GM03348 (cell line): ENCODE measurements around the gene ATAD3B.
"Not testable (repeated sequence)": the region's sequence is repeated elsewhere in the genome, so short reads cannot be mapped to it uniquely, and the experiment has no call there.

ENCODE experiments used
- DNase-seq: peaks from one replicate; pipeline ENCODE4 v3.0.0; 2012; ENCODE audit warnings: low spot score

The ATAD3B gene

GRCh38 chr1:1481811-1482210 is 10.2 kb downstream of the ATAD3B start:
- not testable (repeated sequence) for DNase-seq

- DNase-seq, result no peak
Observed at GRCh38 chr1:1482856-1483255, 11.3 kb downstream of the ATAD3B start.

DNA sequence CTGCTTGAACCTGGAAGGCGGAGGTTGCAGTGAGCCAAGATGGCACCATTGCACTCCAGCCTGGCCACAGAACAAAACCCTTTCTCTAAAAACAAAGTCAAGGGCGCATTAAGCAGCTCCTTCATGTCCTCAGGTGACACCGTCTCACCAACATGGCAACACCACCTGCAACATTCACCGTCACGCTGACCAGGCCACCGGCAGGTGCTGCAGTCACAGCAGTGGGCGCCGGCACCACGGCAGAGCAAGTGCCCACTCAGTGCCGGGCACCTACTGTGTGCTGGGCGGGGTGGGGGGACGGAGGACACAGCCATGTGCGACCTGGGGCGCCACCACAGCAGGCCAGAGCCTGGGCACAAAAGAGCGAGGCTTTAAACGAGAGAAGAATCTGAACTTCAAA is 12.1 kb downstream of the ATAD3B start:
- DNase-seq, result no peak

DNA sequence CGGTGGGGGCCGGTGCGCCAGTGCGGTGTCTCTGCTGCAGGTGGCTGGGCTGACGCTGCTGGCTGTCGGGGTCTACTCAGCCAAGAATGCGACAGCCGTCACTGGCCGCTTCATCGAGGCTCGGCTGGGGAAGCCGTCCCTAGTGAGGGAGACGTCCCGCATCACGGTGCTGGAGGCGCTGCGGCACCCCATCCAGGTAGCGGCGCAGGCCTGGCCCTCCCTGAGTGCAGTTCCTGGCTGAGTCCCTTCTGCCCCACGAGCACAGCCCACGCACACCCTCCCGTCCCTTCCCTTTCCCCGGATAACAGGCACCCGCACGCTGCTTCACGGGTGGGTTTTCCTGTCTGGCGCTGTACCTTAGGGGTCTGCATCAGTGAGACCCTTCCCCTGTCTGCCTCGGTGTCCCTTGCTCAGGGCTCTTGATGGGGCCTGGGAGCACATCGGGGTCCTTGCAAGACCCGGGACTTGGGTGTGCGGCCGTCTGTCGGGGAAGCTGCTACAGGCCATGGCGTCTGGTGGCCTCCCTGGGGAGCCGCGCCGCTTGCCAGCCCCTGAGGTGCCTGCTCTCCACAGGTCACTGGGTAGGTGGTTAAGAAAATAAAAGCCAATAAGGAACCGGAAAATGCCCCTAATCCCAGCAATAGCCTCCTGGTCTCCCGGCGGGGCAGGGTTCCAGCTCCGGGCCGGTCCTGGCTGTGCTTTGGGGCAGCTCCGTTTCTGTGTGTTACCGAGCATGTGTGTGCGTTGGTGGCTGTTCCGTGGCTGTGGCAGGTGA is 13.6 kb downstream of the ATAD3B start:
- DNase-seq, result not testable (repeated sequence)

DNA sequence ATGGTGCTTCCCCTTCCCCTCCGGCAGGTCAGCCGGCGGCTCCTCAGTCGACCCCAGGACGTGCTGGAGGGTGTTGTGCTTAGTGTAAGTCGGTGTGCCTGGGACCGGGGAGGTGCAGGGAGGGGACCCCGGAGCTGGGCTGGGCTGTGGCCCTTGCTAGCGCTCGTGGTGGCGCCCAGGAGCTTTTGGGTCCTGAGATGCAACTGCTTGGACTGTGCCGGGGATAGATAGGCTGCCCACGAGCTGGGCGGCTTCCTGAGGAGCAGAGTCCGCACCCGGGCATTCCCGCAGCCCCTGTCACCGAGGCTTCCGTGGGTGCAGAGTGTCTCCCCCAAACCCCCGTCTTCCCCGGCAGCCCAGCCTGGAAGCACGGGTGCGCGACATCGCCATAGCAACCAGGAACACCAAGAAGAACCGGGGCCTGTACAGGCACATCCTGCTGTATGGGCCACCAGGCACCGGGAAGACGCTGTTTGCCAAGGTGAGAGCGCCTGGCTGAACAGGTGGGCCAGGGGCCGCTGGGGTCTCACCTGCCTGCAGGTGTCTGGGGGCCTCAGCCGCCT is 14.3 kb downstream of the ATAD3B start:
- DNase-seq, result not testable (repeated sequence)

DNA sequence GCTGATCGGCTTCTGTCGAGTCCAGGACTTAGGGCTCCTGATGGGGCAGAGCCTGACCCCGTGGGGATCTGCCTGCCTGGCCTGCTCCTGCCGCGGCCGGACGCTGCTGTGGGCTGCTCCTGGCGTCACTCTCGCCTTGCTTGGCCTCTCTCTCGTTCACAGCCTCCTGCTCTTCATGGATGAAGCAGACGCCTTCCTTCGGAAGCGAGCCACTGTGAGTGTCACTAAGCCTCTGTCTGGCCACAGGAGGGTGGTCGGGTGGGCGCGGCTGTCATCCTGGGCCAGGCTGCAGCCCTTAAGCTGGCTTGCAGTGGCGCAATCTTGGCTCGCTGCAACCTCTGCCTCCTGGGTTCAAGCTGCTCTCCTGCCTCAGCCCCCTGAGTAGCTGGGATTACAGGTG is 16.1 kb downstream of the ATAD3B start:
- DNase-seq, result no peak

DNA sequence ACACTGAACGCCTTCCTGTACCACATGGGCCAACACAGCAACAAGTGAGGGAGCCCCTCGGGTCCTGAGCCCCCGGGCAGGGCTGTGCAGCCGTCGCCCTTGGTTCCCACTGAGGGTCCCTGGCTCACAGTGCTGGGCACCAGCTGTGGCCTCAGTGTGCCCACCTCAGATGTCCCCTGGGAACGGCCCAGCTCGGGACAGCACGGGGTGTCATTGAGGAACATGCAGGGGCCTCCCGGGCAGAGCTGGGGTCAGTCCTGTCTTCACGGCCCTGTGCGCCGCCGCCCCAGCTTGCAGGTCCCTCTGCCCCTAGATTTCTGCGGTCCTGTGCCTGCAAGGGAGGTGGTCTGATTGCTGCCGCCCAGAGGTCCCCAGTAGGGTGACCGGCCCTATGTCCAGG is 17.7 kb downstream of the ATAD3B start:
- DNase-seq, result no peak

DNA sequence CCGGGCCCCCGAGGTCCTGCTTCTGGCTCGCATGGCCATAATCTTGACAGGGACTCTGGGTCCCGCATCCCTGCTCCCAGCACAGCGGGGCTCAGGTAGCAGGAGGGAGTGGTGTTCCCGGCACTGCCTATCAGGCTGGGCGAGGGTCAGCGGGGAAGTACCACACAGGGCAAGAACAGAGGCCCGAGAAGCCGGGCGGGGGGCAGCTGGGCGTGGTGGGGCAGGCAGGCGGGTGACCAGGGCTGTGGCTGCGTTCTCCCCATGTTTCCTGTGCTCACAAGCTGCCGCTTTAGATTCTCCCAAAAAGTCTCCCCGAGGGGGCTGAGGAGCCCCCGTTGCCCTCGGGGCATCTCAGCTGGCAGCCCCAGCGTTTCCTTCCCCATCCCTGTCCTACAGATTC is 18.3 kb downstream of the ATAD3B start:
- no peak for DNase-seq

DNA sequence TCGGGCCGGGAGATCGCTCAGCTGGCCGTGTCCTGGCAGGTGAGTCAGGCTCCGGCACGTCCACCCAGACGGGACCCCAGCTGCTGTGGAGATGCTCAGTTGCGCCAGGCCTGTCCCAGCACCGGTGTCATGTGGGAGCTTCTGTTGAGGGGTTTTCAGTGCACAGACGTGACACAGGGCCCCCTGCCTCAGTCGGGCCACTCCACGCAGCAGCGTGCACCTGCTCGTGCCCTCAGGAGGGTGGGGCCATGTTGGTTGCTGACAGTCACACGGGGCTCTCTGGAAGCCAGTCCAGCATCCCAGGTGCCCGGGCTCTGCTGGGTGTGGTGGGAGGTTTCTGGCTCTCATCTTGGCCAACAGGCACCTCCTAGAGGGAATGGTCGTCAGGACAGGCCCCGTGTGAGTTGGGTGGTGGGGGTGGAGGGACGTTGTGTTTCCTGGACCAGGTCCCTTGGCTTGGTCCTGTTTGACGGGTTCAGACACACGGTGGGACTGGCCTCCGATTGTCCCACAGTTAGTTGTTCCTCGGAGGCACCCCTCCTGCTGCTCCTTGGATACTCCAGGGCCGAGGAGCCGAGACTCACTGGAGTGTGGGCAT is 19.2 kb downstream of the ATAD3B start:
- no peak for DNase-seq

DNA sequence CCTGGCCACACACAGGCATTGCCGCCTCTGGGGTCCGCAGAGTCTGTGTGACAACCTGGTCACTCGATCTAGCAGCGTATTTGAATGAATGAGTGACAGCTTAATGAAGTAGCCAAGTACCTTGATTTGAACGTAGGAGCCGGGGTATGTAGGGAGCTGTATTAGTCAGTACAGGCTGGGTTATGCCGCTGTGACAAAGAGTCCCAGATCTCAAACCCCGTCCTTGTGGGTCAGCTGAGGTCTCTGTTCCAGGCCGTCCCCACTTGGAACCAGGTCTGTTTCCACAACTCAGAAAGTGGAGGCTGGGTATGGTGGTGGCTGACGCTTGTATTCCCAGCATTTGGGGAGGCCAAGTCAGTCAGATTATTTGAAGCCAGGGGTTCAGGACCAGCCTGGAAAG is 20.0 kb downstream of the ATAD3B start:
- no peak for DNase-seq

DNA sequence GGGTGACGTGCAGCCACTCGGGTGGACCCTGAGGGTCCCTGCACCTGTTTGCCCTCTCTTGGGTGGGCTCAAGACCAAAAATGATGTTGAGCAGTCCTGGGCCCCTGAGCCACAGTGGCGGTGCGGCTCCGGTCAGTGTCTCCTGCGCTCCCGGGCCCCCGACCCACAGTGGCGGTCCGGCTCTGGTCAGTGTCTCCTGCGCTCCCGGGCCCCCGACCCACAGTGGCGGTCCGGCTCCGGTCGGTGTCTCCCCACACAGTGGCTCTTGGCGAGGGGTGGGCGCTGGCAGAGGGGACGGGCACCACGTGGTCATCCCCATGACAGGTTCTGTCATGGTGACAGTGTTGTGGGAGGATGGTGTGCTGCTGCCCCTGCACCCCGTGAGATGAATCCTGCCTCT is 22.7 kb downstream of the ATAD3B start:
- not testable (repeated sequence) for DNase-seq

DNA sequence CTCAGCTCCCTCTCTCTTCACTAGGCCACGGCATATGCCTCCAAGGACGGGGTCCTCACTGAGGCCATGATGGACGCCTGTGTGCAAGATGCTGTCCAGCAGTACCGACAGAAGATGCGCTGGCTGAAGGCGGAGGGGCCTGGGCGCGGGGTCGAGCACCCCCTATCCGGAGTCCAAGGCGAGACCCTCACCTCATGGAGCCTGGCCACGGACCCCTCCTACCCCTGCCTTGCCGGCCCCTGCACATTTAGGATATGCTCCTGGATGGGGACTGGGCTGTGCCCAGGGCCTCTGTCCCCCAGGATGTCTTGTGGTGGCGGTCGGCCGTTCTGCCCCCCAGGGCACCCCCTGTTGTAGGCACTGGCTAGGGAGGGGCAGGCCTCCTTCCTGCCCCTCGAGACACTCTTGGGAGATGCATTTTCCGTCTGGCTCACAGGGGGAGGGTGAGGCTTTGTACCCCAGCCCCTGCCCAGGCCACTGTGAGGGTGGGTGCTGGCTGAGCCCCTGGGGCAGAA is 24.0 kb downstream of the ATAD3B start:
- DNase-seq, result not testable (repeated sequence)

GRCh38 chr1:1504777-1505365 is 33.3 kb downstream of the ATAD3B start:
- peak; percentile 55 for DNase-seq

GRCh38 chr1:1505366-1505798 is 33.8 kb downstream of the ATAD3B start:
- not testable (repeated sequence) for DNase-seq

GRCh38 chr1:1505801-1506200 is 34.2 kb downstream of the ATAD3B start:
- DNase-seq, result not testable (repeated sequence)

DNA sequence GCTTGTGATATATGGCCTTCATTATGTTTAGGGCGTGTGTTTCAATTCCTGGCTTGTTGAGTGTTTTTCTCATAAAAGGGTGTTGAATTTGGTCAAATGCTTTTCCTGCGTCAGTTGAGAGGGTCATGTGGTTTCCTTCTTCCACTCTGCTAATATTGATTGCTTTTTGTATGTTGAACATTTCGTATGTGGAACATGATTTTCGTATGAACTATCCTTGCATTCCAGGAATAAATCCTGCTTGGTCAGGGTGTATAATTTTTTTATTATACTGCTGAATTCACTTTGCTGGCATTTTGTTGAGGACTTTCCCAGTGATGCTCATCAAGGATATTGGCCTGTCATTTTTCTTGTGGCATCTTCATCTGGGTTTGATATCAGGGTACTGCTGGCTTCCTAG is 35.7 kb downstream of the ATAD3B start:
- no peak for DNase-seq

- not testable (repeated sequence) for DNase-seq
Observed at GRCh38 chr1:1508775-1509464, 37.4 kb downstream of the ATAD3B start.

GRCh38 chr1:1509465-1509850 is 37.9 kb downstream of the ATAD3B start:
- not testable (repeated sequence) for DNase-seq

GRCh38 chr1:1510912-1511532 is 39.5 kb downstream of the ATAD3B start:
- DNase-seq, result no peak

DNA sequence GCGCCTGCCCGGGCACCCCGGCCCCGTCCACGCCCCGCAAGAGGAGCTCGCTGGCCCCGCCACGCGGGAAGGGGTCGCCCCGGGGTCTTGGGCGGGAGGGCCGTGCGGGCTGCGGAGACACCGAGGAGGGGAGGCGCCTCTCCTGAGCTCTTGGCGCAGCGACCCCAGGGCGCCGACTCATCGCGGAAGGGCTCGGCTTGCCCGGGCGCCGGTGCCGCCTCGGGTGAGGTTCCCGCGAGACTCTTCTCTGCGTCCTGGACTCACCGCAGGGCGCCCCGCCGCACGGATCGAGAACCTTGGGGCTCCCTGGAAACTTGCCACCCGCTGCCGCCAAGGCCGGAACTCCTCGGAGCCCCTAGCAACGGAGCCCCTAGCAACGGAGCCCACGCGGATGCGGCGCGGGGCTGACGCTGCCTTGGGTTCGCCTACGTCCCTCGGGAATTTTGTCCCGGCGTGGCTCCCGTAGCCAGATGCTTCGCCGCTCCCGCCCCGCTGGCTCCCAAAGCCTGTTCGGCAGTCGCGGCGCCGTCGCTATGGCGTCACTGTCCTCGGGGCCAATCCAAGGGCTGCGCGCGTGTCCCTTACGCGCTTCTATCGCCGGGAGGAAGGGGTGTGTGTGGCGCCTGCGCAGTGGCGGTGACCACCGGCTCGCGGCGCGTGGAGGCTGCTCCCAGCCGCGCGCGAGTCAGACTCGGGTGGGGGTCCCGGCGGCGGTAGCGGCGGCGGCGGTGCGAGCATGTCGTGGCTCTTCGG is 40.1 kb downstream of the ATAD3B start, which contains the start of gene ATAD3A:
TSS of gene ATAD3A (plus strand) at position 630 of the 753 bp plus-strand sequence. CDS start at position 737, 107 bp downstream.
- peak; percentile 99 for DNase-seq

DNA sequence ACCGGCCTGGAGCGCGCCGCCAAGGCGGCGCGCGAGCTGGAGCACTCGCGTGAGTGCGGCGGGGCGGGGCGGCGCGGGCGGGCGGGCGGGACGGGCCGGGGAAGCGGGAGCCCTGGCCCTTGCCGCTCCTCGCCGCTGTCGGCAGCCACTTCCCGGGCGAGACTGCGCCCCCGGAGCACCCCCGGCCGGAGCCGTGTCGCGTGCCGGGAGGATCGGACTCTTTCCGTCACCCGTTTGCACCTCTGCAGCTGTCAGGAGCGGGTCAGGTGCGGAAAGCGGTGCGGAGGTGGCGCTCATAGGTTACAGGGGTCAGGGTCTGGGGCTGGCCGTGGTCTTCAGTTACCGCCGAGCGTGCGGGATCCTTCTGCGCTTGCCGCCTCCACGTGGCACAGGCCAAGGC is 40.9 kb downstream of the ATAD3B start:
- DNase-seq, result not testable (repeated sequence)
